Ascending aorta (tissue), 2 donors: Measurements from ENCODE around the gene VWA3A. TPM values are rescaled to one million over a fixed set of nuclear protein-coding genes. Genes with fewer than 3 reads are reported as not detected.

ENCODE experiments used
- DNase-seq, 2 donors: peaks; one replicate each; pipeline ENCODE4 v3.0.0-alpha.2; 2019; ENCODE audit warnings: low spot score in 2 of 2
- H3K27ac ChIP-seq, 2 donors: fragments of 200-600 bp; sonication (generic); one replicate each; pipeline ENCODE4 v1.5.1; 2016 to 2017; ENCODE audit warnings: mild to moderate bottlenecking in 1 of 2
- H3K27me3 ChIP-seq: fragments of 200-600 bp; sonication (generic); one replicate; pipeline ENCODE4 v1.5.1; 2017
- H3K36me3 ChIP-seq, 2 donors: fragments of 200-600 bp; sonication (generic); one replicate each; pipeline ENCODE4 v1.5.1; 2016
- H3K4me1 ChIP-seq, 2 donors: fragments of 200-600 bp; sonication (generic); one replicate each; pipeline ENCODE4 v1.5.1; 2016 to 2017; ENCODE audit warnings: mild to moderate bottlenecking in 1 of 2
- H3K4me3 ChIP-seq, 2 donors: fragments of 200-600 bp; sonication (generic); one replicate each; pipeline ENCODE4 v1.5.1; 2016 to 2017; ENCODE audit warnings: mild to moderate bottlenecking in 1 of 2
- H3K9me3 ChIP-seq, 2 donors: fragments of 200-600 bp; sonication (generic); one replicate each; pipeline ENCODE4 v1.5.1; 2016
- CTCF ChIP-seq, 3 experiments: fragments of 200-600 bp in 2 of 3; fragments of 450-650 bp in 1 of 3; sonication (generic) in 2 of 3; IDR thresholded peaks; one replicate each; pipeline ENCODE4 v1.5.1; 2016 to 2019; ENCODE audit warnings: antibody characterized with exemption in 3 of 3, mild to moderate bottlenecking in 1 of 3, moderate library complexity in 1 of 3
- intact Hi-C: fragments of 100-400 bp; cut with DNase I; formaldehyde crosslinking; loops from one replicate; pipeline ENCODE4 v1.15.1; 2023
- total RNA-seq: library from RNA; depleted of rRNA; stranded (reverse); fragments of >200 nt; gene quantifications from one replicate; pipeline ENCODE4 v1.1.0, GENCODE V29; 2016

The VWA3A gene
- total RNA-seq, 1 donor from 2014 or later: not detected

DNA sequence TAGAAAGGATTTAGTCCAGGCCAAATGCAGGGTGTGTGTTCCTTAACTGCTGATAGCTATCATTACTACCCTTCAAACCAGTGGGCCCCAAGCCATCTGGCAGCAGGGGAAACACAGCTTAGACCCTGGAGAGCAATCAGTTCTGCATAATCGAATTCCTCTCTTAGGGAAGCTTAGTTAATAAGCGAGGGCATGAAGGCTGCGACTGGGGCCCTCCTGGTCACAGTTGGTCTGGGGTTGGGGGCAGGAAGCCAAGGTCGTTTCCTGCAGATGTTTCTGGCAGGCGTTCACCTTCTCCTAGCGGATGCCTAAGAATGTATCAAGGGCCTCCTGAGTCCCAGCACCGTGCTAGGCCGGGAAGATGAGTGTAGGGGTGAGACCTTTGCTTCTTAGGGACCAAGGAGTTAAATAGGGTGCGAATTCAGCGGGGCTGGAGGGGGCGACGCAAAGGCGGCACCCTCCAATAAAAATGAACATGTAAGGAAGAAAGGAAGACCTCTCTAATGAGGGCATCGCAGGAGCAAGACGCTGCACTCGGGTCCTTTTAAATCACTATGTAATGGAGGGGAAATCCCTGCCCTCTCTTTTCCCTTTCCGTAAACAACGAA, 97.2 kb downstream of the VWA3A start:
- intact Hi-C loops: loop anchor here (1.0 to 10.0 kb wide), 9 partner anchors 109 to 1455 kb away; partner anchors contain the start of genes DCTN5, DCUN1D3, LYRM1 and PALB2
- peak in 1 of 2 donors; percentile 76 for DNase-seq
- peak overlapping the region; percentile 86 to 98 for H3K27ac ChIP-seq
- H3K9me3 ChIP-seq: no peaks in the 10 kb centered on the region
- no peaks in the 10 kb centered on the region for H3K27me3 ChIP-seq
- TF ChIP-seq CTCF (IDR thresholded peaks at IDR 0.05): no peak
- peak overlapping the region; percentile 69 to 82 for H3K4me3 ChIP-seq
- H3K4me1 ChIP-seq: peaks cover 9 to 20% of the 10 kb centered on the region in 2 donors
- no peaks in the 10 kb centered on the region for H3K36me3 ChIP-seq

DNA sequence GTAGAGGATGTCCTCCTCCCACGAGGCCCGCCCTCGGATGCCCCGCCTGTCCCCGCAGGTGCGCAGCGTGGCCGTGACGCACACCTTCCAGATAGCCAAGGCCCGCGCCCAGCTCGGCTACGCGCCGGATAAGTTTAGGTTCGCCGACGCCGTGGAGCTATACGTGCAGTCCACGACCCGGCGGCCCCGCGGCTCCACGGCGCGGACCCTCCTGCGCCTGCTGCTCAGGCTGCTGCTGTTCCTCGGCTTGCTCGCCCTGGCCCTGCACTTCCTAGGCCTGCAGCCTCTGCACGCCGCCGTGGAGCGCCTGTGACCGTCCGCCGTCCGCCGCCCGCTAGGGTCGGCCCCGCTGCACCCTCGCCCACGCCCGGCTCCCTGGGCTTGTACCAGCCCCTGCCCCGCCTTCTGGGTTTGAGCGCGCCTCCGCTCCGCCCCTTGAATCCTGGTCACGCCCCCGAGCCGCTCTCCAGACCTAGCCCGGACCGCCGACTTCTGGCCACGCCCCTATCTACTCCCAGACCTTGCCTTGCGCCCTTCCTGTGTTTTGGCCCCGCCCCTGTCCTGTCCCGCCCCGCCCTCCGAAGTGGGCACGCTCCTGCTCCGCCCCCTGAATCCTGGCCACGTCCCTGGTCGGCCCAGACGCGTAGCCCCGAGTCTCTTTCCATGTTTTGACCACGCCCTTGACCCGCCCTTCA, 97.9 kb downstream of the VWA3A start:
- no peaks in the 10 kb centered on the region for H3K36me3 ChIP-seq
- H3K9me3 ChIP-seq: no peaks in the 10 kb centered on the region
- DNase-seq: peak; percentile 34 to 90
- H3K27me3 ChIP-seq: no peaks in the 10 kb centered on the region
- TF ChIP-seq CTCF (IDR thresholded peaks at IDR 0.05): no peak
- intact Hi-C loops: loop anchor here (1.0 to 10.0 kb wide), 8 partner anchors 109 to 1455 kb away; partner anchors contain the start of genes DCTN5, DCUN1D3, LYRM1 and PALB2
- peak overlapping the region; percentile 69 to 82 for H3K4me3 ChIP-seq
- peak overlapping the region; percentile 86 to 98 for H3K27ac ChIP-seq
- H3K4me1 ChIP-seq: peaks cover 9 to 20% of the 10 kb centered on the region in 2 donors

GRCh38 chr16:22190776-22191531, 98.6 kb downstream of the VWA3A start:
- peak; percentile 99 to 100 for DNase-seq

GRCh38 chr16:22191532-22192260, 99.4 kb downstream of the VWA3A start:
- intact Hi-C loops: loop anchor here (1.0 to 10.0 kb wide), 8 partner anchors 15 to 1453 kb away; partner anchors contain the start of genes DCTN5, DCUN1D3, EEF2K and LYRM1
- no peak for DNase-seq
- Histone ChIP-seq H3K9me3 (no peaks in the 10 kb centered on the region), H3K4me3 (peak overlapping the region; percentile 58 to 64), H3K27ac (peak overlapping the region; percentile 95 to 98), H3K4me1 (peaks cover 9 to 22% of the 10 kb centered on the region in 2 donors), H3K36me3 (no peaks in the 10 kb centered on the region), H3K27me3 (no peaks in the 10 kb centered on the region)
- no peak for TF ChIP-seq CTCF (IDR thresholded peaks at IDR 0.05)

More at GRCh38 chr16:22190776-22191531, 98.6 kb downstream of the VWA3A start:
- H3K4me3 ChIP-seq: peak overlapping the region; percentile 58 to 64
- TF ChIP-seq CTCF (IDR thresholded peaks at IDR 0.05): no peak
- H3K27me3 ChIP-seq: no peaks in the 10 kb centered on the region
- no peaks in the 10 kb centered on the region for H3K9me3 ChIP-seq
- peak overlapping the region; percentile 95 to 98 for H3K27ac ChIP-seq
- intact Hi-C loops: loop anchor here (1.0 to 10.0 kb wide), 9 partner anchors 15 to 1454 kb away; partner anchors contain the start of genes DCTN5, DCUN1D3, EEF2K and LYRM1
- H3K4me1 ChIP-seq: peaks cover 9 to 20% of the 10 kb centered on the region in 2 donors
- no peaks in the 10 kb centered on the region for H3K36me3 ChIP-seq
